ENCODE results near the gene YOD1. TPM values are rescaled to one million over a fixed set of nuclear protein-coding genes. Genes with fewer than 3 reads are reported as not detected.

YOD1 gene
- polyA plus RNA-seq, 3 donors = 12.7 to 16.4 (median 15.8) TPM

GRCh38 chr1:207020065-207020708, 30.8 kb downstream of the YOD1 start:
- DNase-seq (ENCODE audit: extremely low read depth in 1 of 11, low read depth in 9 of 11, low spot score in 4 of 11) = no peak

- DNase-seq (ENCODE audit: extremely low read depth in 1 of 11, low read depth in 9 of 11, low spot score in 4 of 11) = no peak
Measured at GRCh38 chr1:207019661-207020060, 31.3 kb downstream of the YOD1 start.

GRCh38 chr1:207019161-207019560, 31.8 kb downstream of the YOD1 start:
- no peak for DNase-seq (ENCODE audit: extremely low read depth in 1 of 11, low read depth in 9 of 11, low spot score in 4 of 11)

GRCh38 chr1:207018707-207019106, 32.3 kb downstream of the YOD1 start:
- no peak for DNase-seq (ENCODE audit: extremely low read depth in 1 of 11, low read depth in 9 of 11, low spot score in 4 of 11)

- DNase-seq (ENCODE audit: extremely low read depth in 1 of 11, low read depth in 9 of 11, low spot score in 4 of 11) = no peak
Measured at GRCh38 chr1:207017615-207018559, 33.1 kb downstream of the YOD1 start.

DNA sequence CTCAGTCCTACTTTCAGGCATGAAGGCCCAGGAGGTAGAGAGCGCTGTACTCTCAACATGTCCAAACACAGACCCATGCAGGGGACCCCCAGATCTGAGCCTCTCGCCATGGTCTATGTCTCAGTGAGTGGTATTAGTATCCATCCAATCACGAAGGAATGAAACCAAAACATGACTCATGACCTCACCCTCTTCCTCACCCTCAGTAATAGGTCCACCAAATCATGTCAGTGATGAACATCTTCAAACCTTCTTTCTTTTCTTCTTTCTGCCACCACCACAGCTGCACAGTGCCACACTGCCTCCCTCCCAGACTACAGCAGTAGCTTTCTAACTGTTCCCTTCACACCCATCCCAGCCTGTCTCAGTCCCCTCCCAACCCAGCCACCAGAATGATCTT, 35.2 kb downstream of the YOD1 start:
- no peak for DNase-seq (ENCODE audit: extremely low read depth in 1 of 11, low read depth in 9 of 11, low spot score in 4 of 11)

GRCh38 chr1:207014728-207015127, 36.3 kb downstream of the YOD1 start:
- DNase-seq (ENCODE audit: extremely low read depth in 1 of 11, low read depth in 9 of 11, low spot score in 4 of 11) = no peak

- no peak for DNase-seq (ENCODE audit: extremely low read depth in 1 of 11, low read depth in 9 of 11, low spot score in 4 of 11)
Measured at GRCh38 chr1:207013321-207014085, 37.5 kb downstream of the YOD1 start.

GRCh38 chr1:207010726-207011125, 40.3 kb downstream of the YOD1 start:
- DNase-seq (ENCODE audit: extremely low read depth in 1 of 11, low read depth in 9 of 11, low spot score in 4 of 11) = no peak

- DNase-seq (ENCODE audit: extremely low read depth in 1 of 11, low read depth in 9 of 11, low spot score in 4 of 11) = no peak
Measured at GRCh38 chr1:207009945-207010344, 41.1 kb downstream of the YOD1 start.

- no peak for DNase-seq (ENCODE audit: extremely low read depth in 1 of 11, low read depth in 9 of 11, low spot score in 4 of 11)
Measured at GRCh38 chr1:207009182-207009850, 41.7 kb downstream of the YOD1 start.

DNA sequence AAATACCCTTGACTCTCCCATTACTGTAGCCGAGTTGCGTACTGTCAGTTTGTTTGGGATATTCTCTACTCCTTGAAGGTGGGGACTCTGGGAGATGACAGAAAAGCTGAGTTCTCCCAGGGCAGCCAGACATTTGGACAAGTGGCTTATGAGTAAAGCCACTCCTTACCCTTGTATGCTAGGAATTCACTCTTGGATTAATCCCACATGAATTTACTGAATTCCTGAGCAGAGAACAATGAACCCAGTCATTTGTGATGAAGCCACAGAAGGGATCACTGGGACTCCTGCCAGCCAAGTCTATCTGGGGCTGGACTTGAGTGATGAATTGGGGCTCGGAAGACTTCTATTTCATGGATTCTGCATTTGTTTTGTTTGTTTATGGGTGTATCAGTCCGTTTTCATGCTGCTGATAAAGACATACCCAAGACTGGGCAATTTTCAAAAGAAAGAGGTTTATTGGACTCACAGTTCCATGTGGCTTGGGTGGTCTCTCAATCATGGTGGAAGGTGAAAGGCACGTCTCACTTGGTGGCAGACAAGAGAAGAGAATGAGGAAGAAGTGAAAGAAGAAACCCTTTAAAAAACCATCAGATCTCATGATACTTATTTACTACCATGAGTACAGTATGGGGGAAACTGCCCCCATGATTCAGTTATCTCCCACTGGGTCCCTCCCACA, 43.5 kb downstream of the YOD1 start:
- DNase-seq (ENCODE audit: extremely low read depth in 1 of 11, low read depth in 9 of 11, low spot score in 4 of 11) = no peak

DNA sequence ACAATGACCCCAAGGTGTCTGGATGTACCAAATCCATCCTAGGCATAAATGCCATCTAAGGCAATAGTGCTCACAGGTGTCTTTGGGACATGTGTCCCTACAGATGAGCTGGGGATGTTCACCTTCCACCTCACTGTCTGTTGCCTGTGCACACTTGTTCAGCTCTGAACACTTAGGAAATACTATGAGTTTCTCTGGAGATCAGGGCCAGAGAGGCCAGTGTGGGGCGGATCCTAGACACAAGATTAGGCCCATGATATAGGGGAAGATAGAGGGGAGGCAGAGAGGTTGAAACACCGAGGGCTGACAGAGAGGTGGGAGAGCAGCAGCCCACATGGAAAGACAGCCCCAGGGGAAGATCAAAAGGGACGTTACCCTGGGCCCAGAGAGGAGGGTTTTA, 44.1 kb downstream of the YOD1 start:
- no peak for DNase-seq (ENCODE audit: extremely low read depth in 1 of 11, low read depth in 9 of 11, low spot score in 4 of 11)

DNA sequence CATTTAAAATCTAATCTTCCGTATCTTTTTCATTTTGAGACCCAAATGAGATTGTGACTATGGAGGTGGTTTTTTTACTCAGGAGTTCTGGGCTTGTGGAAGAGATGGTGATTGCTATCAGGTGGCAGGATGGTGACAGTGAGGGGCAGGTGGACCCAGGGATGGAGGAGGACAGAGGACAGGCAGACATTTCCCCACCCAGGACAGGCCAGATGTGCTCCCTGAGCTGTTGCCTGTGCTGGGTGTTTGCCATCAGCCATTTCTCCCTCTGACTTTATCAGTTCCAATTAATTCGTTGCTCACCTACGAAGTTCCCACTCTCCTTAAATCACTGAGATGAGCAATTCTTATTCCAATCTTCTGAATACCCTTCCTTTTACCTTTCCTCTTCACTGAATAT, 44.9 kb downstream of the YOD1 start:
- no peak for DNase-seq (ENCODE audit: extremely low read depth in 1 of 11, low read depth in 9 of 11, low spot score in 4 of 11)

DNA sequence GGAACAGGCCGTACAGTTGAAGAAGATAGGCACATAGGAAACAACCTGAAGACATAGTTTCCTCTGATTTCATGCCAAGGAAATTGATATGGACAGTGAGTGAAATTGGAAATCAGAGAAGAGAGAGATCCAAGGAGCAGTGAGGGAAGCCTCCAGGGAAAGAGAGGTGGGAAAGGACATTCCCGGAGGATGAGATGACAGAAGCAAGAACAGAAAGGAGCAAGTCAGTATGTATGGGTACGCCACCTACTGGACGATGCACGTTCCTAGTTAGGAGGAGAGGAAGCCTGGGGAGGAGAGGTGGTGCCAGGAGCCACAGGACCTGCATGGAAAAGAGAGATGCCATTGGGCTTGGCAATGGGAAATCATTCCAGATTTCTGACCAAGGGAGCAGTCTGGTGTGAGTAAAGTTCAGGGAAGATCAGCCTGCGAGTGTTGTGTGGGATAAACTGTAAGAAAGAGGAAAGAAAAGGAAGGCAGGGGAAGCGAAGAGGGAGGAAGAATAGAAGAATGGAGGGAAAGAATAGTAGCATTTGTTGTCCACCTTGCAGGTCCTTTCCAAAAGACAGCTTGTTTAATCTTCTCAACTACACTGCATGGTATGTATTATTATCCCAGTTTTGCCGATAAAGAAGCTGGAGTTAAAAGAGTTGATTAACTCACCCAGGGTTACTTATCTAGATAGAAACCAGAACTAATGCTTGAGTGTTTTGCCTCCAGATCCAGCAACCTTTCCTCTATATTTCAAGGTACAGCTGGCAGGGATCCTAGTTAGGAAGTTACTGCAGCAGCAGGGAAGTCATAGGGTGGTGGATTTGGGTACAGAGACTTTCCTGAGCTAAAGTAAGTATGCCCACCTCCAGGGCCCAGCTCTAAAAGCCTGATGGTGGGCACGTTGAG, 45.8 kb downstream of the YOD1 start:
- peak in 3 of 11 donors; percentile 35 to 54 (median 39) for DNase-seq (ENCODE audit: extremely low read depth in 1 of 11, low read depth in 9 of 11, low spot score in 4 of 11)

DNA sequence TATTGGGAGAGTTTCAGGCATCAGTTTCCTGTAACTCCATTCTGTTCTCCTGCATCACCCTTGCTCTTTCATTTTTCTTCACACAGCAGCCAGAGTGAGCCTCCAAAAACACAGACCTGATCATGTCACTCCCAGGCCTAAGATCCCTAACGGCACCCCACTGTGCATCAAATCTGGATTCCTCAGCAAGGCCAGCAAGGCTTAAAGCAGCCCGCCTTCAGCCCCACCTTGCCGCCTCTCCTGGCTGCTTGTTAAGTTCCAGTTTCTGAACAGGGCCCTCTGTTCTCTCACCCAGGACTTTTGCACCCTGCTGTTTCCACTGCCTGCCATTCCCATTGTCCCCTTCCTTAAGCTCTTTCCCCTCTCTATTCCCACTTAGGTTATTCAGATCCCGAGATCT, 47.8 kb downstream of the YOD1 start:
- no peak for DNase-seq (ENCODE audit: extremely low read depth in 1 of 11, low read depth in 9 of 11, low spot score in 4 of 11)

- no peak for DNase-seq (ENCODE audit: extremely low read depth in 1 of 11, low read depth in 9 of 11, low spot score in 4 of 11)
Measured at GRCh38 chr1:207002724-207003146, 48.3 kb downstream of the YOD1 start.

Data from renal cortex interstitium (tissue), 11 donors.